Endothelial cell of umbilical vein (primary cell): ENCODE data around the gene FGFR3. TPM values are rescaled to one million over a fixed set of nuclear protein-coding genes. Genes with fewer than 3 reads are reported as not detected.

Experiments used
- BruUV-seq: library from RNA; stranded (reverse); fragments of 400-500 nt; replicated peaks from 2 replicates; lab custom pipeline; 2021; lab: Mats Ljungman, UMichigan
- CTCF ChIA-PET: fragments of 300-600, 350-600 bp; sonication (Branson Sonifier 250); formaldehyde crosslinking; loops from one replicate; lab custom pipeline; 2021; ENCODE audit warnings: antibody characterized with exemption, inconsistent platforms; lab: Charles Lee
- POLR2A ChIA-PET: fragments of 300-600, 350-600 bp; sonication (Branson Sonifier 250); formaldehyde crosslinking; loops from one replicate; lab custom pipeline; 2021; ENCODE audit warnings: antibody characterized with exemption, inconsistent platforms; lab: Charles Lee
- DNase-seq: peaks from one replicate; pipeline ENCODE4 v3.0.0-alpha.2; 2011; ENCODE audit warnings: low read depth, low spot score
- FAIRE-seq: peaks from 2 replicates; lab custom pipeline; 2011; peaks lifted over from hg19 to GRCh38; lab: Jason Lieb, UNC
- H2AFZ ChIP-seq: 2 replicates; pipeline ENCODE4 v1.6.0; 2012; ENCODE audit warnings: low read depth, low read length, control low read depth, inconsistent platforms
- H3K27ac ChIP-seq: 2 replicates; pipeline ENCODE4 v1.5.1; 2011; ENCODE audit warnings: low read depth, mild to moderate bottlenecking, control low read depth, low read length, moderate library complexity; ENCODE audit not compliant: insufficient read depth
- H3K27me3 ChIP-seq, 2 experiments: 2 replicates each; pipeline versions ENCODE4 v1.6.0 to v1.6.1; 2011; ENCODE audit warnings: low read length in 2 of 2, mixed read lengths in 1 of 2; ENCODE audit not compliant: control insufficient read depth in 2 of 2, insufficient read depth in 2 of 2
- H3K36me3 ChIP-seq, 2 experiments: 2 replicates in 1 of 2; 3 replicates in 1 of 2; pipeline ENCODE4 v1.5.1; 2011; ENCODE audit warnings: low read length in 2 of 2, mild to moderate bottlenecking in 1 of 2, moderate library complexity in 1 of 2; ENCODE audit not compliant: control insufficient read depth in 2 of 2, insufficient read depth in 2 of 2; ENCODE audit errors: extremely low read depth in 1 of 2
- H3K4me1 ChIP-seq: 3 replicates; pipeline ENCODE4 v1.5.1; 2011; ENCODE audit warnings: mild to moderate bottlenecking, low read length; ENCODE audit not compliant: control insufficient read depth, insufficient read depth; ENCODE audit errors: extremely low read depth
- H3K4me2 ChIP-seq: 2 replicates; pipeline ENCODE4 v1.6.1; 2011; ENCODE audit warnings: low read length, control low read depth, mixed read lengths; ENCODE audit not compliant: insufficient read depth
- H3K4me3 ChIP-seq, 3 experiments: fragments of 200-600 bp in 1 of 3; sonication (generic), shearing (Covaris generic) in 1 of 3; replicated peaks in 1 of 3; 2 replicates each; pipeline ENCODE4 v1.5.1; 2011 to 2016; ENCODE audit warnings: control low read depth in 3 of 3, low read length in 3 of 3, mild to moderate bottlenecking in 2 of 3, inconsistent platforms in 1 of 3, low read depth in 1 of 3, moderate library complexity in 1 of 3; ENCODE audit not compliant: insufficient read depth in 1 of 3
- H3K79me2 ChIP-seq: 2 replicates; pipeline ENCODE4 v1.6.0; 2012; ENCODE audit warnings: low read length, inconsistent platforms; ENCODE audit not compliant: control insufficient read depth, insufficient read depth
- H3K9ac ChIP-seq: replicated peaks from 2 replicates; pipeline ENCODE3; 2011; ENCODE audit warnings: low read length, control low read depth; ENCODE audit not compliant: insufficient read depth; ENCODE audit errors: extremely low read depth
- H3K9me1 ChIP-seq: replicated peaks from 3 replicates; pipeline ENCODE4 v1.6.0; 2011; ENCODE audit warnings: mild to moderate bottlenecking, low read length; ENCODE audit not compliant: control insufficient read depth, insufficient read depth; ENCODE audit errors: extremely low read depth
- H3K9me3 ChIP-seq: replicated peaks from 2 replicates; pipeline ENCODE4 v1.5.1; 2012; ENCODE audit warnings: low read length, inconsistent platforms; ENCODE audit not compliant: control insufficient read depth, insufficient read depth
- H4K20me1 ChIP-seq: replicated peaks from 2 replicates; pipeline ENCODE3; 2011; ENCODE audit warnings: mild to moderate bottlenecking, low read length; ENCODE audit not compliant: control insufficient read depth, insufficient read depth; ENCODE audit errors: extremely low read depth
- GATA2 ChIP-seq: IDR thresholded peaks from 2 replicates; pipeline ENCODE4 v1.7.0; 2011; ENCODE audit warnings: low read depth, mild to moderate bottlenecking, moderate library complexity, mixed read lengths, low read length; ENCODE audit not compliant: insufficient read length, insufficient read depth
- POLR2A ChIP-seq: IDR thresholded peaks from 2 replicates; pipeline ENCODE4 v1.6.1; 2012; ENCODE audit warnings: low read depth, mild to moderate bottlenecking, control low read depth, low read length
- POLR2AphosphoS5 ChIP-seq: IDR thresholded peaks from 2 replicates; pipeline ENCODE4 v1.6.1; 2012; ENCODE audit warnings: low read depth, mild to moderate bottlenecking, control low read depth, low read length, moderate library complexity; ENCODE audit not compliant: insufficient read depth
- dilution Hi-C: fragments of 300-500 bp; cut with MboI; formaldehyde crosslinking; loops from one replicate; pipeline ENCODE4 v1.15.0; 2019; ENCODE audit warnings: low sequenced_read_pairs; ENCODE audit not compliant: extremely low pct_ligation_motif_present
- intact Hi-C: fragments of 100-400 bp; cut with micrococcal nuclease; formaldehyde crosslinking; loops from one replicate; pipeline ENCODE4 v1.10.0; 2022
- polyA plus RNA-seq, 4 experiments: library from polyadenylated mRNA; depleted of rRNA in 3 of 4; stranded (reverse) in 3 of 4; unstranded in 1 of 4; fragments of >200 nt; gene quantifications; 2 replicates each; pipeline versions ENCODE4 v1.2.1 to v1.2.3, GENCODE V29; 2011 to 2012; ENCODE audit warnings: missing spikeins in 1 of 4
- total RNA-seq: library from RNA; stranded (reverse); gene quantifications from 2 replicates; pipeline ENCODE4 v1.2.3, GENCODE V29; 2021

Gene FGFR3
- total and polyA plus RNA-seq, 2 donors (not counting 3 experiments of a cell fraction or from before 2014, with no cell fraction given) = 0.73 to 1.2 TPM

DNA sequence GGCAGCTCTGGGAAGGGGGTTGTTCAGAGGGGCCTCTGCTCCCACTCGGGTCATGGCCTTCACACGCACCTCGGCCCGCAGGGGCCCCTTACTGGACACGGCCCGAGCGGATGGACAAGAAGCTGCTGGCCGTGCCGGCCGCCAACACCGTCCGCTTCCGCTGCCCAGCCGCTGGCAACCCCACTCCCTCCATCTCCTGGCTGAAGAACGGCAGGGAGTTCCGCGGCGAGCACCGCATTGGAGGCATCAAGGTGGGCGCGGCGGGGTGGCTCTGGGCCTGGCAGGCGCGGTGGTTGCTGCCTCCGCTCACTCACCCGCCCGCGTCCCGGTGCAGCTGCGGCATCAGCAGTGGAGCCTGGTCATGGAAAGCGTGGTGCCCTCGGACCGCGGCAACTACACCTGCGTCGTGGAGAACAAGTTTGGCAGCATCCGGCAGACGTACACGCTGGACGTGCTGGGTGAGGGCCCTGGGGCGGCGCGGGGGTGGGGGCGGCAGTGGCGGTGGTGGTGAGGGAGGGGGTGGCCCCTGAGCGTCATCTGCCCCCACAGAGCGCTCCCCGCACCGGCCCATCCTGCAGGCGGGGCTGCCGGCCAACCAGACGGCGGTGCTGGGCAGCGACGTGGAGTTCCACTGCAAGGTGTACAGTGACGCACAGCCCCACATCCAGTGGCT, 8.3 kb downstream of the FGFR3 start:
- TF ChIP-seq GATA2 = no peak
- intact Hi-C loops (no loop called here), dilution Hi-C loops (no loop called here)
- no peaks in the 10 kb centered on the region for H3K9me1 ChIP-seq
- H3K27me3 ChIP-seq = peaks cover 0 to 3% of the 10 kb centered on the region in 2 experiments
- H3K4me3 ChIP-seq = no peak overlapping the region
- H3K4me1 ChIP-seq = no peaks in the 10 kb centered on the region
- no peaks in the 10 kb centered on the region for H3K79me2 ChIP-seq
- ChIA-PET CTCF (interaction anchor here (1.2 to 1.5 kb wide), 2 partner anchors 9 to 53 kb away, joined by 4 to 6 read pairs; no protein-coding TSS in a partner anchor), POLR2A (no interaction called here)
- DNase-seq = no peak
- no peak overlapping the region for H3K27ac ChIP-seq
- no peaks in the 10 kb centered on the region for H4K20me1 ChIP-seq
- no TSS peak for BruUV-seq
- H3K4me2 ChIP-seq = no peak overlapping the region
- no peak for FAIRE-seq
- no peak overlapping the region for H2AFZ ChIP-seq
- no peaks in the 10 kb centered on the region for H3K36me3 ChIP-seq
- H3K9ac ChIP-seq = no peak overlapping the region
- no peaks in the 10 kb centered on the region for H3K9me3 ChIP-seq

DNA sequence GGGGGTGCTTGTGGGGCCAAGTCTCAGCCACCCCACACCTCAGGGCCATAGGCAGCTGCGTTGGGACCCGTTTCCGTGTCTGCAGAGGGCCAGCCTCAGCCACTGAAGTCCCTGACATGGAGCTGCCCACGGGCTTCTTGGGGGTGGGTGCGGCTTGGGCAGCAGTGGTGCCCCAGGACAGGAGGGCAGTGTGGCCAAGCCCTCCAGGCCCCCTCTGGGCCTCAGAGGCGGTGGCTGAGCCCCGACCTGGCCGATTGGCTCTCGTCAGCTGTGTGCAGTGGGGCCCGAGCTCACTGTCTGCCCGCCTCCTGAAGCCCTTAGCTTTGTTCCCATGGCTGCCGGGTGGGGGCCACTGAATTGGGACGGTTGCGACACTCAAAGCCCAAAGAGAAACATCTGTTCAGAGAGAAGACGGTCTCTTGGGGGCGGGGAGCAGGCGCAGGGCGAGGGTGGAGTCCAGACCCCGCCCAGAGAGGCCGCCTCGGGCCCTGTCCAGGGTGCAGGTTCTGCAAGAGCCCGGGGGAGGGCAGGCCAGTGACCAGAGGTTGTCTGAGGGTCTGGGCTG, 9.1 kb downstream of the FGFR3 start:
- Histone ChIP-seq H3K27ac (no peak overlapping the region), H3K4me1 (no peaks in the 10 kb centered on the region), H4K20me1 (no peaks in the 10 kb centered on the region), H3K27me3 (no peaks in the 10 kb centered on the region), H3K9me3 (no peaks in the 10 kb centered on the region), H2AFZ (no peak overlapping the region), H3K4me2 (no peak overlapping the region), H3K79me2 (no peaks in the 10 kb centered on the region), H3K36me3 (no peaks in the 10 kb centered on the region), H3K4me3 (no peak overlapping the region), H3K9me1 (no peaks in the 10 kb centered on the region), H3K9ac (no peak overlapping the region)
- CTCF ChIA-PET = interaction anchor here (0.6 kb wide), 1 partner anchor 9 kb away, joined by 3 read pairs; no protein-coding TSS in a partner anchor
- no TSS peak for BruUV-seq
- POLR2A ChIA-PET = no interaction called here
- FAIRE-seq (no peak), DNase-seq (no peak)
- TF ChIP-seq POLR2A = no peak
- TF ChIP-seq POLR2AphosphoS5 = no peak
- no peak for TF ChIP-seq GATA2
- dilution Hi-C loops (no loop called here), intact Hi-C loops (no loop called here)
